ENCODE measurements around the gene LSM10. TPM values are rescaled to one million over a fixed set of nuclear protein-coding genes. Genes with fewer than 3 reads are reported as not detected.
A peak's percentile ranks its signal among the peaks of the same experiment; 100 is the strongest.

LSM10 gene
- total RNA-seq, 6 experiments from 2014 or later, result 44.6 to 58.7 (median 49.6) TPM

DNA sequence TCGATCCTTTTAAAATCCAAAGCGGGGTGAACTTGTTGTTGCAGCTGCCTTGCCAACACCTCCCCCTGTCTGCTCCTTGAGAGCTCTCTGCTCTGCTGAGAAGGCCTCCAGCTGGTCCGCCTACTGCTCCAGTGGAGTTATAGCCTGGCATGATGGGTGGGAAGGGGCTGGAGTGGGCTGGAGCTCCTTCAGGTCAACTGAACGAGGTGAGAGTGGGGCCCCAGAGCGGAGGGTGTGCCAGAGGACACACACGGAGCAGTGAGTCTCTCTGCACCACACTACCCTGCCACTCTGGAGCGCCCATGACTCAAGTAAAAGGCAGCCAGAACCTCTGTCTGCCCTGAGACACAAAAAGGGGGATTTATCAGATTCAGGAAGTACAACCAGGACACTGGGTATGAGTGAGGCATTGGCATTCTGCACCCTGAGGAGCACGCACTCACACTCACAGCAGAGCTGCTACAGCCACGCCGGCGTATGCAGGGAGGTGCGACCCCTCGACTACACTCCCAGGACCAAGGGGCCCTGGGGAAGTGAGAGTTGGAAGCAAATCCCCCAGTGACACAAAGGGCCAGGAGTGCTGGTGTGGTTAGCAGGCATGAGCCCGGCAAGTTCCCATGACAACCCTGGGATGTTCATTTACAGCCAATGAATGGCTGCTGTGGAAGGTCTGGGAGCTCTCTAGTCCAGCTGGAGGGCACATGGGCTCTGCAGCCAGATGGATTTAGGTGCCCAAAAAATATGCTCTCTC, 46.3 kb downstream of the LSM10 start:
- Mint-ChIP-seq H3K4me1 (ENCODE audit: low read depth) (peaks cover 66% of the 10 kb centered on the region), H3K27me3 (ENCODE audit: insufficient read depth) (peaks cover 4% of the 10 kb centered on the region; the same call in 1 of the 2 replicates), H3K9me3 (no peaks in the 10 kb centered on the region), H3K4me3 (peak overlapping the region; percentile 83), H3K27ac (peak overlapping the region; percentile 99), H3K36me3 (ENCODE audit: low read depth) (peaks cover 37% of the 10 kb centered on the region)
- DNase-seq, result peak; percentile 93
- TF ChIP-seq, protein P1, sequence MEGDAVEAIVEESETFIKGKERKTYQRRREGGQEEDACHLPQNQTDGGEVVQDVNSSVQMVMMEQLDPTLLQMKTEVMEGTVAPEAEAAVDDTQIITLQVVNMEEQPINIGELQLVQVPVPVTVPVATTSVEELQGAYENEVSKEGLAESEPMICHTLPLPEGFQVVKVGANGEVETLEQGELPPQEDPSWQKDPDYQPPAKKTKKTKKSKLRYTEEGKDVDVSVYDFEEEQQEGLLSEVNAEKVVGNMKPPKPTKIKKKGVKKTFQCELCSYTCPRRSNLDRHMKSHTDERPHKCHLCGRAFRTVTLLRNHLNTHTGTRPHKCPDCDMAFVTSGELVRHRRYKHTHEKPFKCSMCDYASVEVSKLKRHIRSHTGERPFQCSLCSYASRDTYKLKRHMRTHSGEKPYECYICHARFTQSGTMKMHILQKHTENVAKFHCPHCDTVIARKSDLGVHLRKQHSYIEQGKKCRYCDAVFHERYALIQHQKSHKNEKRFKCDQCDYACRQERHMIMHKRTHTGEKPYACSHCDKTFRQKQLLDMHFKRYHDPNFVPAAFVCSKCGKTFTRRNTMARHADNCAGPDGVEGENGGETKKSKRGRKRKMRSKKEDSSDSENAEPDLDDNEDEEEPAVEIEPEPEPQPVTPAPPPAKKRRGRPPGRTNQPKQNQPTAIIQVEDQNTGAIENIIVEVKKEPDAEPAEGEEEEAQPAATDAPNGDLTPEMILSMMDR (IDR thresholded peaks at IDR 0.05), result peak; percentile 43; the same call in 1 of the 2 replicates

DNA sequence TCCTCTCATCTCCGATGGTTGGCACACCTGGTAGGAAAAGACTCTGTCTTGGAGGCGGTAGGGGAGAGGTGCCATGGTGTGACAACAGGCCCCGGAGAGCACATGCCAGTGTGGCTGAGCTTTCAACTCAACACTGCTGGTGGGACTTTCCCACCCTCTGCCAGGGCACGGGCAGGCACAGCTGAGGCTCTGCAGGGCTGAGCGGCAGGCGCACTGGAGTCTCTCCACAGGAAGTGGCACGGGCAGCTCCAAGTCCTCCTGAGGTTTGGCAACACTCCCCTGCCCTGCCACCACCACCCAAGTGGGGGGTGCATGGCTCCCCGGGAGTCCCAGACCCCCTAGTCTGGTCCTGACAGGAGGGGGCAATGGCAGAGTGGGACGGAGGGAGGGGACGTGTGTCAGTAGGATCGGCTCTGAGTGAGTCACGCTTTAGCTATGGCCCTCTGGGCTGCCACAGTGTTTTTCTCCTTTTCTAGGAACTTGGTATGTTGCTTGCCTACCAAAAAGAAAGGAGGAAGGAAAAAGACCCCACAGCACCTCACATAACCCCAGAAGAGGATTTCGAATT, 47.0 kb downstream of the LSM10 start:
- Mint-ChIP-seq H3K27ac (peak overlapping the region; percentile 99), H3K36me3 (ENCODE audit: low read depth) (peaks cover 37% of the 10 kb centered on the region), H3K9me3 (no peaks in the 10 kb centered on the region), H3K27me3 (ENCODE audit: insufficient read depth) (peaks cover 4% of the 10 kb centered on the region; the same call in 1 of the 2 replicates), H3K4me1 (ENCODE audit: low read depth) (peaks cover 65% of the 10 kb centered on the region), H3K4me3 (peak overlapping the region; percentile 83)
- peak; percentile 78 for DNase-seq
- TF ChIP-seq, protein P1 (IDR thresholded peaks at IDR 0.05), result no peak

DNA sequence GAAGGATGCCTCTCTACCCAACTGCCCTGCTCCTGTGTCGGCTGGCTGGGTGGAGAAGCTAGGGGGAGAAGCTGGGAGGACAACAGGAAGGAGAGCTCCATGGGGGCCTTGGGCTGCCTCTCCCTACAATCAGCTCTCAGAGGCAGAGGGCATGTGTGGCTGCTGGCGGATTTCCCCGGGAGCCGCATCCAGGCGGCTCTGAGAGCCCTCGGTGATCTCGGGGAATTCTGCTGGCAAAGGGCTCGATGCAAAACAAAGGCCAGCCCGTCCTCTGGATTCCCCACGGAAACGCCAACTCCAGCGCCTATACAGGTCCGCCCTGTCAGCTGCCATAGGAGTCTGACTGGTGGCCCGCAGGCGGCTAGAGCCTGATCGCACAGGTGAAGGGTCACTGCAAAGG, 47.9 kb downstream of the LSM10 start:
- Mint-ChIP-seq H3K4me3 (no peak overlapping the region), H3K27ac (peak overlapping the region; percentile 99), H3K36me3 (ENCODE audit: low read depth) (peaks cover 35% of the 10 kb centered on the region), H3K27me3 (ENCODE audit: insufficient read depth) (peaks cover 4% of the 10 kb centered on the region; the same call in 1 of the 2 replicates), H3K9me3 (no peaks in the 10 kb centered on the region), H3K4me1 (ENCODE audit: low read depth) (peaks cover 66% of the 10 kb centered on the region)
- DNase-seq, result no peak
- TF ChIP-seq, protein P1 (IDR thresholded peaks at IDR 0.05), result no peak

DNA sequence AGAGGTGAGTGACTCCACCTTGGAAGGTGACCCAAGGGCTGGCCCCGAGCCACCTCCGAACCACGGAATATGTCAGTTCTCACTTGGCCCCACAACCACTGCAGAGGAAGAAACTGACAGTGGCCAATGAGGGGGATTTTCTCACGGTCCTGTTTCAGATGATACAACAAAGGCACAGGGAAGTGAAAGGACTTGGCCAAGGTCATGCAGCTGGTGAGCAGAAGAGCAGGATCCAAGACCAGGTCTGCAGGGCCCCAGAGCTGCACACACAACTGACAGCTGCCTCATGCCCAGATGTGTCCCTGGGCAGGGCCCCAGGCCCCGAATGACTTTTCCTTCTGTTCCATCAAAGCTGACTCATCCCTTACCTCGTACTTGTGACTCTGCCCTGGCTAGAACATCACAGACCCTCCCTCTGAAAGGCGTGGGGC, 48.5 kb downstream of the LSM10 start:
- H3K4me3 Mint-ChIP-seq, result no peak overlapping the region
- H3K9me3 Mint-ChIP-seq, result no peaks in the 10 kb centered on the region
- TF ChIP-seq, protein P1 (IDR thresholded peaks at IDR 0.05), result no peak
- peaks cover 67% of the 10 kb centered on the region for H3K4me1 Mint-ChIP-seq (ENCODE audit: low read depth)
- H3K27me3 Mint-ChIP-seq (ENCODE audit: insufficient read depth), result peaks cover 4% of the 10 kb centered on the region; the same call in 1 of the 2 replicates
- H3K36me3 Mint-ChIP-seq (ENCODE audit: low read depth), result peaks cover 35% of the 10 kb centered on the region
- peak overlapping the region; percentile 99 for H3K27ac Mint-ChIP-seq
- DNase-seq, result peak; percentile 37

DNA sequence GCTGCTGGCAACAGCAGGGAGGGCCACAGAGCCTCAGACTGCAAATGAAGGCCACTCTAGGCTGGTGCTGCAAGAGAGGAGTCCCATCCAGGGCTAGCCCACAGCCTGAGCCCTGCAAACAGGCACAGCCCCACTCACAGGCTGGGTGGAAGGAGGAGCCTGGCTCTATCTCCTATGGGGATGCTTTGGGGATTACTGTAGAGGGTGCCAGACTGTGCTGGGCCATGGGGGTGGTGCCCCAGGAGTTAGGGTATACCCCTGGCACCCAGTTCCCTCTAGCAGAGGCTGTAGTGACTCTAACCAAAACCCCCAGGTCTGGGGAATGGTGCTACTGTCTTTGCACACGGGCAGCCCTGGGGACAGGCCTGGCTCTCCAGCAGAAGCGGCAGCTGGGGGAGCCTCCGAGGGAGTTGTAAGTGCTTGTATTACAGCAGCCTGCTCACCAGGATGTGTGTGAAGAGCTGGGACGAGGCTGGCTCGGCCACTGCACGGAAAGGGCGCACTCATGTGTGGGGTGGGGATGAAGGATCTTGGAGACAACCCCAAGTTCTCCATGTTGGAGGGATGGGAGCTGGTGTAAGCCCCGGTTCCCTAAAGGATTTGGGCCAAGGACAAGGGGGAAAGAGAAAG, 50.9 kb downstream of the LSM10 start:
- Mint-ChIP-seq H3K27me3 (ENCODE audit: insufficient read depth) (peaks cover 4% of the 10 kb centered on the region; the same call in 1 of the 2 replicates), H3K27ac (peak overlapping the region; percentile 21), H3K4me3 (no peak overlapping the region), H3K9me3 (no peaks in the 10 kb centered on the region), H3K36me3 (ENCODE audit: low read depth) (peaks cover 25% of the 10 kb centered on the region), H3K4me1 (ENCODE audit: low read depth) (peaks cover 57% of the 10 kb centered on the region)
- TF ChIP-seq, protein P1 (IDR thresholded peaks at IDR 0.05), result no peak
- DNase-seq, result no peak
